M059J (cell line): ENCODE measurements around the gene ZACN. TPM values are rescaled to one million over a fixed set of nuclear protein-coding genes. Genes with fewer than 3 reads are reported as not detected.
"Not testable (repeated sequence)": the region's sequence is repeated elsewhere in the genome, so short reads cannot be mapped to it uniquely, and the experiment has no call there.

Experiments
- DNase-seq: peaks from one replicate; pipeline ENCODE4 v3.0.0-alpha.2; 2012; ENCODE audit warnings: low read depth
- total RNA-seq: library from RNA; depleted of rRNA; stranded (reverse); fragments of >200 nt; shearing (Covaris generic); gene quantifications from 2 replicates; pipeline ENCODE4 v1.2.3, GENCODE V29; 2014

ZACN gene
- total RNA-seq, 1 experiment from 2014 or later: 0.02 TPM

DNA sequence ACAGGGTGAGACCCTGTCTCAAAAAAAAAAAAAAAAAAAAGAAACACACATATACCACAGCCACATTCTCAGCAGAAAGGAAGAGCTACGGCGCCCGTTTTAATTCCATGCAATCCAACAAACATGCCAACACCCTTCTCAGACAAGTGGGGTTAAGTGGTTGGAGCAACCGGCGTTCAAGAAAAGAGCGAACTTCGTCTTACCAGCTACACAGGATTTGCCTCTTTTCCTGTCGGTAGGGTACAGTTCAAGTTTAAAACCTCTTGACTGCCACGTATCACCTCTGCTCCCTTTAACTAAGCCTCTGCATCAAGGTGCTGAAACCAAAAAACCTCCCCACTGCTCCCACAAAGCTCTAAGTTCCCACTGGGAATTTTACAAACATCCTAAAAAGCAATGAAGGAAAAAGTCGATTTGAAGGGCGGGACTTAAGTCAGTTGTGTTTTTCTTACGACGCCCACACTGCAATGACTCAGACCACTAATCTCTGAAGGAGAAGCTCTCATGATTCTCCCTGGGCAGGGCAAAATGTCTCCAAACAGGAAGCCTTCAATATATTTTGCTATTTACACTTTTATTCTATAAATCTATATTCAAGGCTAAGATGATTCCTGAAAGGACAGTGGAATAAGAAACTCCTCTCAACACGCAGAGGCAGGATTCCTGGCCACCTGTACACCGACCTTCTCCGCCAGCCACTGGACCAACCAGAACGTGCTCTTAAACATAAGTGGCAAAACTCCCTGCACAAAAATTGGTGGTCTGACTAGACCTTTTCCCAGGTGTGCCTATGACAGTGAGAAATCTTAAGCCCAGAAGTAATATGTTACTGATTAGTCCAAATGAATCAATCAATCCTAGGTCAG, 25.5 kb upstream of the ZACN start:
- DNase-seq: peak; percentile 42

DNA sequence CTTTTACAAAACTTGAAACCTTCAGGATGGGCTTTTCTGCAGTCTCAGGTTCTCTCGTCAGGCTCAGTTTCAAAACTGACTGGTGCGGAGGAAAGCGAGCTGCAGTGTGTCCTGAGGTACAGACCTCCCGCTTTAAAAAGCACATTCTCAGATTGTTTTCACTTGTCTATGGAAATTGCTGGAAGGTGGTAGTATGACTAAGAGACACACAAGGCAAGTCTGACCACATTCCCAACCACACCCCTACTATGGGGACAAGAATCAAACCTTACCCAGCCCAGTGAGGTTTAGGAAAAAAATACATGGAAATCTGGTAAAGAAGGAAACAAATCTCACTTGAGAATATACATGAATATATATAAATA, 24.9 kb upstream of the ZACN start:
- DNase-seq: peak; percentile 55

DNA sequence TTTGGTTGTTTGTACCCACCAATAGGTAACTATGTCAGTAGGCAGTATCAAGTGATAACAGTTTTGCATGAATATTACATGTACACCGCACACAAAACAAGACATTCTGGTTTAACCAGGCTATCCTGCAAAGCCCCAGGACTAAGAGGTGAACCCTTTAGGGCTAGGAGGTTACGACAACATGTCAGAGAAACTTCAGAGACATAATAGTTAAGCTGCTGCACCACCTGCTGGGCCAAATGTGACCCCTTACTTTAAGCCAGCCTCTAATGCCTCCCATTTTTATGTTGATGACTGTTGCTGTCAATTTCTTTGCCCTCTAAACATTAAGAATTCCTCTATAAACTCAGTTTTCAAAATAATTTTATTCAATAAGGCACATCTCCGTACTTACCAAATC, 22.1 kb upstream of the ZACN start:
- DNase-seq: no peak

DNA sequence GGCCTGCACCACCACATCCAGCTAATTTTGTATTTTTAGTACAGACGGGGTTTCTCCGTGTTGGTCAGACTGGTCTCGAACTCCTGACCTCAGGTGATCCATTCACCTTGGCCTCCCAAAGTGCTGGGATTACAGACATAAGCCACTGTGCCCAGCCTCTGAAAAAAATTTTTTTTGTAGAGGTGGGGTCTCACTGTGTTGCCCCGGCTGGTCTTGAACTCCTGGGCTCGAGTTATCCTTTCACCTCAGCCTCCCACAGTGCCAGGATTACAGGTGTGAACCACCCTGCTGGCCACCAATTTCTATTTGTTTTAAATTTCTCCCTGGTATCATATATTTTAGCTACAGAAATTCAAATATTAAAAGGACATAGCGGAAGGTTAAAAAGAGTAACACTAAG, 20.7 kb upstream of the ZACN start:
- not testable (repeated sequence) for DNase-seq

DNA sequence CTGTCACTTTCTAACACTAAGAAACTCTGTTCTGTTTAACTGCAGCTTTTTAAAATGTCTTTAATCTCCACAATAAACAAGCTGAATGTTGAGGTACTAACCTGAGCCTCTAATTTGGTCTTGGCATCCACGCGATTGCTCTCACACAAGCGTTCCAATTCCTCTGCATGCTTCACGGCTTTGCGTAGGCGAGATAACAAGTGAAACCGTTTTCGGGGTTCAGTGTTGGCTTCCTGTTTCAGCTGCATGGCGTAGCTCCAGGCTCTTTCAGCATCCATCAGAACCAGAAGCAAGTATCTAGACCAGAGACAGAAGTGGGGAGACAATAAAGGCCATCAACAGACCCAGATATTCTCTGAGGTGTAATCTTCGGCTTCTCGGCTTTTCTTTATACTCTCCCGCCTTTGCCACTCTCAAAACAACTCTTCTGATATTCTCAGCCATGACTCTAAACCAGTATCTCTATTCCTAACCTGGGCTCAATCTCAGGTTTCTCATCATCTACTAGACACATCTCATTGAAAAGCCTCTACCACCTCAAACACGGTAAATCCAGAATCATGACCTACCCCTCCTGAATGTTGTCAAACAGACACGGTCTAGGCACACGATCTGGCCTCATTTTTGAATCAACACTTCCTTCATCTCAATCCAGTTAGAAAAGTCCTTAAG, 15.0 kb upstream of the ZACN start:
- no peak for DNase-seq

DNA sequence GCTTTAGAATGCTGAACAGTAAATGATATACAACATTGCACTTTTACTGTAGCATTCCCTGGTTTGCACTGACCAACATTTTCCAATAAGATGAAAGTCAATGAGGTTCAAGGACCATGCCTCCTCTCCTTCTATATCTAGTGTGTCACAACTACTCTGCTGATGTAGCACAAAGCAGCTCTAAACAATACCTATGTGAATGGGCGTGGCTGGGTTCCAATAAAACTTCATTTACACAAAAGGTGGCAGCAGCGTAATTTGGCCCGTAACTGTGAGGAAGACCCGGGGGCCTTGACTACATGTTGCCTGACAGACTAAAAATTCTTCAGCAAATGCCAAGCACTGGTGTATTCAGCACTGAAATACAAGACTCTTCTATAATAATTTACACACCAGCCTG, 13.2 kb upstream of the ZACN start:
- DNase-seq: no peak

DNA sequence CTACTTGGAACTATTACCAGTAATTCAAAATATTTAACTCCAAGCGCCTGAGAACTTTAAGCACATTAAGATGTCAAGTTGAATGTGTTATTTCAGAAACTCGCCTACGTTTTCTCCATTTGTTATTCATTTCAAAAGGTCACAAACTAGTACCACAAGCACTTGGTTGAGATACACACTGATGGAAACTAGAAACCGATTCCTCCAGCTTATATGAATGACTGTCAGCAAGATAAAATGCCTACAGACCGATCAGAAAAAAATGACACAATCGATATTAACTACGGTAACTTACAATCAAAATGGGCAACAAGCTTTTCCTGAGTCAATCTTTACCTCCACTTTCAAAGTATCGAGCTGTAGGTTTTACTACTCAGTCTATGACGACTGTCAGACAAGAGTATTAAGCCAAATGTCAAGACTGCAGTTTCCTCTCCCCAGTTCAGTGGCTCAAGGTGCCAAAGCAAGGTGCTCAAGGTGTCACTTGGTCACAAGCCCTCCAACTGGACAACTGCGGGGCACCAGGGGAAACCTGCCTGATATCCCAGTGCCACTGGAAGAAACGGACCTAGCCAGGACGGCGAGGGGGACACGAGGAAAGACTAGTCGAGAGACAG, 7.3 kb upstream of the ZACN start:
- no peak for DNase-seq

DNA sequence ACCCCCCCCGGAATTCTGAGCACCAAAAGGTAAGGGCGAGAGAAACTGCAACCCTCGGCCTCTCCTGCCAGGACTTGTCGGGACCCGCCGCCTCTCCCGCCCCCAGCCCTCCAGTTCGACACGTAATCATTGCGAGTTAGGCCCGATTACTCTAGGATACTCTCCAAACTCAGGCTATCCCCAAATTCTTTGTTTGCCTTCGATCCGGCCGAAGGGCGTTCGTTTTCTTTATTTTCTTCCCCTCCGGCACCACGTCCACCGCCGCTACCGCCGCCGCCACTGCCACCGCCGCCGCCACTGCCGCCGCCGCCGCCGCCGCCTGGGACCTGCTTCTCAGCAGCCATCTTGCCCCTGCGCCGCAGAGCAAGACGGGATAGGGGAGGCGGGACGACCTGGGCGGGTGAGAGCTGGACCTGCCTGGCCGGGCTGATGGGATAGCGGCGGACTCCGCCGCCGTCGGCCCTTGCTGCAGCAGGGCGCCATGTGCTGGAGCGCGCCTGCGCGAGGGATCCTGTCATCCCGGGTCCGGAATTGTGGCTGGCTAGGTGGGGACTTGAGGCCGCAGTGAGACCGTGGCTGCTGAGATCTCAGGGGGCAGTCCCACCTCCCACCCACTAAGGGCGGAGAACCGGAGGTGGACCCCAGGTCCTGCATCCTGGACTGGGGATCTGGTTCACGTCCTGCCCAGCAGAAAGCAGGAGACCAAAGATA, 6.7 kb upstream of the ZACN start, which contains the start of gene SRP68:
Gene SRP68 (minus strand): TSS at position 370 of the 711 bp plus-strand sequence. CDS start 26 bp downstream, at position 344.
- peak; percentile 89 for DNase-seq

DNA sequence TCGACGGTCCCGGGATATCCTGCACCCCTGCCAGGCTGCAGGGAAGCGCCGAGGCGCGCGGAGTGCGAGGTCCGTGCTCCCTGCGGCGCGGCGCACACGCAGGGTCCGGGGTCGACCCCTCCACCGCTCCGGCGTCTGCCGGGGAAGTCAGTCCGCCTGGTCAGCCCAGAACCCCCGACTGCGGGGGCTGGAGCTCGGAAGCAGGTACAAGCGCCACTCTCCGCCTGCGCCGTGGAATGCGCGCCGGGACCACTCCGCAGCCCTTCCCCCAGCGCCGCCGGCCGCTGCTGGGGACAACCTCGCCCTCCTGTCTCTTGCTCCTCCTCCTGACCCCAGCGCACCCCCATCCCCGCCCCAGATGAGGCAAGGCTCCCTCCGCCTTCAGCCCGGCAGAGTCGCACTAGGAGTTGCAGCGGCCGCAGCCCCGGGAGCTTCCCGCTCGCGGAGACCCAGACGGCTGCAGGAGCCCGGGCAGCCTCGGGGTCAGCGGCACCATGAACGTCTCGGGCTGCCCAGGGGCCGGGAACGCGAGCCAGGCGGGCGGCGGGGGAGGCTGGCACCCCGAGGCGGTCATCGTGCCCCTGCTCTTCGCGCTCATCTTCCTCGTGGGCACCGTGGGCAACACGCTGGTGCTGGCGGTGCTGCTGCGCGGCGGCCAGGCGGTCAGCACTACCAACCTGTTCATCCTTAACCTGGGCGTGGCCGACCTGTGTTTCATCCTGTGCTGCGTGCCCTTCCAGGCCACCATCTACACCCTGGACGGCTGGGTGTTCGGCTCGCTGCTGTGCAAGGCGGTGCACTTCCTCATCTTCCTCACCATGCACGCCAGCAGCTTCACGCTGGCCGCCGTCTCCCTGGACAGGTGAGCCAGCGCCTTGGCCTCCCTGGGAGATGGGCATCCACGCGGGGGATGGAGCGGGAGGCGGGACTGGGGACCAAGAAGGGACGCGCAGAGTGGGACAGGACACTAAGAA, 4.3 kb upstream of the ZACN start, which contains the start of gene GALR2:
Gene GALR2 (plus strand): TSS at position 392 of the 974 bp plus-strand sequence. CDS start 103 bp downstream, at position 495.
- DNase-seq: no peak

DNA sequence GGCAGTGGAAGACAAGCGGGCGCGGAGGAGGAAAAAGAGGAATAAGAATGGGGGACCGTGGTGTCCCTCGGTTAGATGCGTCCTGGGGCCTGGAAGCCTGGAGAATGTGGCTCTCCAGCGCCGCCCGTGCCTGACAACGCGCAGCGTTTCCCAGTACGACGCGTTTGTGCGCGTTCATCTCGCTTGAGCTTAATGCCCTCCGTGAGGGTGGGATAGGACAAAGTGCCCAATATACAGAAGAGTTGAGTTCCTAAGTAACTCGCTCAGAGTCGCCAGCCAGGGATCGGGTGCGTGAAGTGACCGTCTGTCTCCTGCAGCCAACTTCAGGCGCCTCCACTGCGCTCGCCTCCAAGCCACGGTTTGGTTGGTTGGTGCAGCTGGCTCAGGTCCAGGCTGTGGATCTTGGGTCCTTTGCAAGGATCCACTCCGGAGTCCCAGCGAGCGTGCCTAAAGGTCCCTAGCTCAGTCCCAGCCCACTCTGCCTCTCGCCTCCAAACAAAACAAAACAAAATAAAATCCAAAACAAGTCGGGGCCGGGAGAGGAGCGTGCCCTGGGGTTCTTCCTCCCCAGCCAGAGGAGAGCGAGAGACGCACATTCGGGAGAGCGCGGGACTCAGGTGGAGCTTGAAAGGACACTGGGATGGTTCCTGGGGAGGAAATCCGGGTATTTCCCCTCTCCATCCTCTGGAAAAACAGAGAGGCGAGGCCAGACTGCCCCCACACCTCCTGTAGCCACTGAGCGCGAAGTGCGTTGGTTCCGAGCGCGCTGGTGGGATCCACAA, 3.4 kb upstream of the ZACN start:
- DNase-seq: no peak

DNA sequence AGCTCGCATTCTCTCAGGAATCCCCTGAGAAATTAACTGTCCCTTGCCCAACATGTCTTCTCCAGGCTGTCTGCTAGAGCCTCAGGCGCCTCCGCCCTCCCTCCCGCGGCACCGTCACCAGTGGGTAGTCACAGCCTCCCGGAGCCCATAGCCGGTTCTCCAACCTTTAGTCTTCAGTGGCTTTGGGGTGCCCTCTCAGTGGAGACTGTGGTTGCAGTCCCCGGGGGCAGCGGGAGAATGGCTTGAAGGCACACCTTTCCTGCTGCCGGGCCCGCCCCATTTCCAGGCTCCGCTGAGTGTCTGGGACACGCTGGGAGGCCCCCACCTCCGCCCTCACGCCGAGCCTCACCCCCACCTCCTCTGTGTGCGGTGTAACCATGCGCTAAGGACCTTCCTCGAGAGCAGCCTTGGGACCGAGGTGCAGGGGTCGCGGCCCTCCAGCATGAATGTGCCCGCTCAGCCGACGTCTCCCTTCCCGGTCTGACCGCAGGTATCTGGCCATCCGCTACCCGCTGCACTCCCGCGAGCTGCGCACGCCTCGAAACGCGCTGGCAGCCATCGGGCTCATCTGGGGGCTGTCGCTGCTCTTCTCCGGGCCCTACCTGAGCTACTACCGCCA, 2.7 kb upstream of the ZACN start:
- DNase-seq: no peak

DNA sequence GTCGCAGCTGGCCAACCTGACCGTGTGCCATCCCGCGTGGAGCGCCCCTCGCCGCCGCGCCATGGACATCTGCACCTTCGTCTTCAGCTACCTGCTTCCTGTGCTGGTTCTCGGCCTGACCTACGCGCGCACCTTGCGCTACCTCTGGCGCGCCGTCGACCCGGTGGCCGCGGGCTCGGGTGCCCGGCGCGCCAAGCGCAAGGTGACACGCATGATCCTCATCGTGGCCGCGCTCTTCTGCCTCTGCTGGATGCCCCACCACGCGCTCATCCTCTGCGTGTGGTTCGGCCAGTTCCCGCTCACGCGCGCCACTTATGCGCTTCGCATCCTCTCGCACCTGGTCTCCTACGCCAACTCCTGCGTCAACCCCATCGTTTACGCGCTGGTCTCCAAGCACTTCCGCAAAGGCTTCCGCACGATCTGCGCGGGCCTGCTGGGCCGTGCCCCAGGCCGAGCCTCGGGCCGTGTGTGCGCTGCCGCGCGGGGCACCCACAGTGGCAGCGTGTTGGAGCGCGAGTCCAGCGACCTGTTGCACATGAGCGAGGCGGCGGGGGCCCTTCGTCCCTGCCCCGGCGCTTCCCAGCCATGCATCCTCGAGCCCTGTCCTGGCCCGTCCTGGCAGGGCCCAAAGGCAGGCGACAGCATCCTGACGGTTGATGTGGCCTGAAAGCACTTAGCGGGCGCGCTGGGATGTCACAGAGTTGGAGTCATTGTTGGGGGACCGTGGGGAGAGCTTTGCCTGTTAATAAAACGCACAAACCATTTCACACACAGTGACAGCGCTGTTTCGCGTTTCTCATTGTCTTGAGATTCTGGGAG, 2.0 kb upstream of the ZACN start:
- DNase-seq: no peak

DNA sequence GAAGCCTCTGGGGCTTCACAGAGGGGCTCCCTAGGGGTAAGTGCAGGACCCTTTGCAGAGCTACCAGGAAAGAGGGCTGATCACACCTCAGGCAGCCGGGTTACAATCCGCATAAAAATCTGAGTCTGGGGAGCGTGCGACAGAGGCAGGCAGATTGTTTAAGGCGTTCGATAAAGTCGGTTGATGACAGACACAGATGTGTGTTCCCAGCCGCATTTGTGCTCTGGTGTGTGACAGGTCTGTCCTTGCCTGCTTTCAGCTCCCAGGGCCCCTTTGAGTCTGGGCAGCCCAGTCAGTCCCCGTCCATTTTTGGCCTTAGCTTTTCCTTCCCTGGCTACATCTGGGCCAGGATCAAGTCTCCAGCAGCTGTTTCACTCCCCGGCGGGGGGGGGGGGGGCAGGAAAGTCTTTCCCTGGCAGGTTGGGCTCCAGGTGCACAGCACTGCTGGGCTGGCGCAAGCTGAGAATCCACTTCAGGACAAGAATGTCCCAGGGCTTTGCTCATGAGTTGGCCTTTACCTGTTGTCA, 1.3 kb upstream of the ZACN start:
- DNase-seq: no peak

DNA sequence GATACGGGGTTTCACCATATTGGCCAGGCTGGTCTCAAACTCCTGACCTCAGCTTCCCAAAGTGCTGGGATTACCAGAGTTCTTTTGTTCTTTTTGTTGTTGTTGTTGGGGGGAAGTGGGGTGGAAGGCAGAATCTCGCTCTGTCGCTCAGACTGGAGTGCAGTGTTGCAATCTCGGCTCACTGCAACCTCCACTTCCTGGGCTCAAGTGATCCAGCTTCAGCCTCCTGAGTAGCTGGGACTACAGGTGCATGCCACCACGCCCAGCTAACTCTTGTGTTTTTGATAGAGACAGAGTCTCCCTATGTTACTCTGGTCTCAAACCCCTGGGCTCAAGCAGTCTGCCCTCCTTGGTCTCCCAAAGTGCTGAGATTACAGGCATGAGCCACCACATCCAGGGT, 612 bp upstream of the ZACN start:
- DNase-seq: not testable (repeated sequence)

DNA sequence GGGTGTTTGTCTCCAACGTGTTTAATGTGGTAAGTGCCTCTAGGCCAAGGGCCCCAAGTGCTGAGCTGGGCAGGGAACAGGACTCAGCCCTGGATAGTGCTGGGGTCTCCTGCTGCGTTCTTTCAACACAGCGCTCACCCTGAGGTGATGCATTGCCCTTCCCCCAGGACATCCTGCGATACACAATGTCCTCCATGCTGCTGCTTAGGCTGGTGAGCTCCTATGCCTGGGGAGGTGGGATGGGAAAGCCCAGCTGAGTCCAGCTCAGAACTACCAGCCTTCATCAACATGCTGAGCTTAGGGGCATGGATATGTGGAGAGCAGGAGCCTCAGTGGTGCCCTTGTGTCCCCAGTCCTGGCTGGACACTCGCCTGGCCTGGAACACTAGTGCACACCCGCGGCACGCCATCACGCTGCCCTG, 563 bp downstream of the ZACN start:
- DNase-seq: no peak

DNA sequence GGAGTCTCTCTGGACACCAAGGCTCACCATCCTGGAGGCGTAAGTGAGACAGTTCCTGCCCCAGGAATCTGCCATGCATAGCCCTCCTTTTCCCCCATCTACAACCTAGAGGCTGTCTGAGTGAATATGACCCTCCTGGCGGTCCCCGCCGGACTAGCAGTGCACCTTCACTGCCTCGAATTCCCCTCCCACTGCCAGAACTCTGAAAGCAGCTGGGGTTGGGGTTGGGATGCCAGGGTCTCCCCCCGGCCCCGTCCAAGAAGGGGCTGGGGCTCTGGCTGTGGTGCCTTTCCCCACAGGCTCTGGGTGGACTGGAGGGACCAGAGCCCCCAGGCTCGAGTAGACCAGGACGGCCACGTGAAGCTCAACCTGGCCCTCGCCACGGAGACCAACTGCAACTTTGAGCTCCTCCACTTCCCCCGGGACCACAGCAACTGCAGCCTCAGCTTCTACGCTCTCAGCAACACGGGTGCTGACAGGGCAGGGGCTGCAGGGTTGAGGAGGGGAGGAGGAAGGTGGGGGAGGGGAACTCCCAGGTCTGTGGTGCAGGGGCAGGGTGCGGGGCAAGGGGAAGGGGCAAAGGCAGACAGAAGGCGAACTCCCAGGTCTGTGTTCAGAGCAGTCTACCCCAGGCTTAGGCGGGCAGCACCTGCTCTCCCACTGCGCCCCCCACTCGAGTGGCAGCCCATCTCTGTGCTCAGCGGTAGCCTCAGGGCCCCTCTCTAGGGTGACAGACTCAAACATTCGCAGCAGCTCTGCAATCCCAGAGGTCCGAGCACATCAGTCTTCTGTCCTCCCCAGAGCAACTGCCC, 1.2 kb downstream of the ZACN start:
- peak; percentile 26 for DNase-seq

DNA sequence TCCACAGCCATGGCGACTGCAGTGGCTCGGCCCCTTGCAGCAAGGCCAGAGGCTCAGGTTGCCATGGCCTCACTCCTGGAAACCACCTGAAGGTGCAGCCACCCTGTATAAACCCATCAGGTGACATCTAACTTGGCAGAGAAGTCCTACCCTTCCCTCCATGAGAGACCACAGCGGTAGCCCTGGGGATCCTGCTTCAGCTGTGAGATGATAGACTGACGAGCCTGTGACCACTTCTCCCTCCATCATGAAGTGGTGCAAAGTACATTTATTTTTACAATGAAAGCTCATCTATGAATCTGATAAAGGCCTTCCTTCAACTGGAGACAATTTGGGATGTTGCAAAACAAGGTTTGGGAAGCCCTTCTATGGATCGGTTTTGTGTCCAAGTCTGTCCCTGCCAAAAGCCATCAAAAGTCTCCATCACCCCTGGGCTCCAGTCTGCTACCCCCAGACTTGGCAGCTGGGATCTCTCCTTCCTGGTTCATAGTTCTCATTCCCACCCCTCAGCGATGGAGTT, 1.8 kb downstream of the ZACN start:
- no peak for DNase-seq
